Activated CD4-positive, CD25-positive, alpha-beta regulatory T cell (primary cell): ENCODE data around the gene TBC1D5.
"Not testable (repeated sequence)": the region's sequence is repeated elsewhere in the genome, so short reads cannot be mapped to it uniquely, and the experiment has no call there.

Source experiments
- DNase-seq, 4 experiments: peaks; one replicate each; lab custom pipeline; 2025; lab: John Stamatoyannopoulos, UW

The TBC1D5 gene

DNA sequence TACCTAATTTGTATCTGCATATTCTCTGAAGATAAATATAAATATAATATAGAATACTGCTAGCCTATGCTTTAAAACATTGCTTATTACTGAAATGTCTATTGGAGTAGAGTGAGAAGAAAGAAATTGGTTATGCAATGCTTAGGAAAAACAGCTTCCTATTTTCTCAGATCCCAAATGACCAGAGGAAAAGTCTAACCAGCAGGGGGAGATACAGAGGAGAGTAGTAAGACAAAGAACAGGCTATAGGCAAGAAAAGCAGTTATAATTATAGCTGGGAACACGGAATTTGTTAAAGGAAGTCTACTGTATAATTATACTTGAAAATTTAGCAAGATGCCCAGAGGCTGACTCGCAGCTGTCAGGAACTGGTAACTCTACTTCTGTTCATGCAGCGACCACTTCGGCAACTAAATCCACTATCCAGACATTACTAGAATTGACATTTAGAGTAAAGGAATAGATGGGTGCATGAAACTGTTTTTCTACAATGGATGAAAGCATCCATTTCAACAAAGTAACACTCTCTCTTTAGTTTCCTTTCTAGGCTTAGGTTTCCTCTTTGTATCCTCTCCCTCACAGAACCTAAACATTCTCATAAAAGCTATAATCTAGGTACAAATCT, 97.2 kb downstream of the TBC1D5 start:
- no peak for DNase-seq

DNA sequence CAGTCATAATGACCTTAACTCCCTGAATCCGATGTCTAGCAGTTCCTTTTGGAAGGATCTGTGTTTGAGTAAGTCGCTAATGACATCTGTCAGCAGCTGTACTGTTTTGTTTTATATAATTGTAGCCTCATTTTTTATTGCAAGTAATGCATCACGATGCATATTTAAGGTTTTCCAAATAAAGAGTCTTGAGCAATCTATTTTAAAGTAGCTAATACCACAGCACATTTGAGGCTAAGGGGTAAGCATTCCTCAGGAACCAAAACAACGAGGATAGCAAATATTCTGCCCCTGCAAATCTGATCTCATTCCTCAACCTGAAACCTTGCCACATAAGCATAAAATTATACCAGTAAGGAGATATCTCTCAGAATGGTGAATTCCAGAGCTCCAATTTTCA, 98.7 kb downstream of the TBC1D5 start:
- no peak for DNase-seq

DNA sequence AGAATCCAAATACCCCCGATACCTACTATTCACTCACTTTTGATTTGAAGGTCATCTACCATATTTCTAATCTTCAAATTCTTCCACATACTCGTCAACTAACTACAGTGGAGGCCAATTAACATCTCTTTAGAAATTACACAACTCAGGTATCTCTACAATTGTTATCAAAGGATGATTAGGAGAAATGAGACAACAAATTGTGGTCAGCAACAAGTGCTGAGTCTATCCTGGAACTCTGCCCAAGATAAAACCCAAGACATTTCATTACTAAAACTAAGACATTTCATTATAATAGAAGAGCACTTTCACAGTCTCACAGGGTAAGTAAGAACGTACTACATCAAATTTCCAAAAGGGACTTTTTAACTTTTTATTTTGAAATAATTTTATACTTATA, 100.0 kb downstream of the TBC1D5 start:
- no peak for DNase-seq

DNA sequence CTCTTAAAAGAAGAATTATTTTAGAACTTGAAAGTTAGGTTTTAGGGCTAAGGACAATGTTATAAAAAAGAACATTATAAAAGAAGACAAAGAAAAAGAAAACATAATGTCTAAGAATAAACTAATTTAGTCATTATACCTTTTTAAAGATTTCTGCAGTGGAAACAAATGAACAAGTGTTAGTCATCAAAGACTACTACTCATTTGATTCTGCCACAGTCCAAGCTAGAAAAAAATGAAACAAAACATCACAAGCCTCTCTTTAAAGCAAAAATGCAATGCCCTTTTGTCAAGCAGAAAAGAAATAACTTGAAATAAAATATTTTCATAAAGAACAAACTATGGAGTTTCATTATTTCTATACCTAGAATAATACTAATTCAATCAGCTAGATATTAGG, 102.0 kb downstream of the TBC1D5 start:
- no peak for DNase-seq

DNA sequence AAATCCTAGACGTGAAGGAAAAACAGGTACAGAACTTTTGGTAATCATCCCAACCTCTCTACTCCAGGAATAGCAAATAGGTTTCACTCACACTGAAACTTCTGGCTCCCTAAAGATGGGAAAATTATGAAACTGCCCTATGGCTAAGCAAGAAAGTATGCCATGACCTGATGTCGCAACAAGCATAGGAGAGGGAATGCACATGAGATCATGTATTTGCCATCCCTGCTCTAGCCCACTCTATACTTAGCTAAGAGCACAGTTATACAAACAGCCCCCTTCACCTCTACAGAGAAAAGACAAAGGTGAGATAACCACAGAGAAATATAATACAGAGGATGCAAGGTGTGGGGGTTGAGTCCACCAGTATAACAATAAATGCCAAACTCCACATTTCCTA, 102.7 kb downstream of the TBC1D5 start:
- no peak for DNase-seq

DNA sequence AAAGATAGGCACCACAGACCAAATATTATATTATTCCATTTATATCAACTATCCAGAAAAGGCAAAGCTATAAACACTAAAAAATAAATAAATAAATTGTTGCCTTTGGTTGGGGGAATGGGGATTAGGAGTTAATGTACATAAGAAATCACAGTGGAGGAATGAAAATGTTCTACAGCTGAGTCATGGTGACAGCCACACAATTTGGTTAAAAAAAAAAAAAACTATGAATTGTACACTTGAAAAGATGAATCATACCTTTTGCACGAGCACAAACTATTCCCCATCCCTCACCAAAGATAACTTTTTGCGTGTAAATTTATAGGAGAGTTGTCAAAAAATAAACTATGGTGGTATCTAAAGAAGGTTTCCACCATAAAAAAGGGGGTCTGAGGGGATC, 103.2 kb downstream of the TBC1D5 start:
- no peak for DNase-seq

DNA sequence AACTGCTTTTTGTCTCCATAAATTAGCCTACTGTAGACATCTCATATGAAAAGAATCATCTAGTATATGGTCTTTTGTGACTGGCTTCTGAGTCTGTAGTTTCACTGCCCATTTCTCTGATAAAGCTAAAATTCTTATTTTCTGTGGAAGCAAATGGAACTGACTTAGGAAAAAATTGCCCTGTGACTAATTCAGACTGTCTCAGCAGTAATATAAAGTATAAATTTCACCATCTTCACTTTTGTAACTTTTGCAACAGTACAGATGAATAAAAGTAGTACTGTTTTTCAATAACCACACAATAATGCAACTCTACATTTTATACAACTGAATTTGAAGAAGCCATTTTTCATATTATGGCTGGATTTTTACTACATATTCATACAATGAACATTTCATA, 104.1 kb downstream of the TBC1D5 start:
- no peak for DNase-seq

DNA sequence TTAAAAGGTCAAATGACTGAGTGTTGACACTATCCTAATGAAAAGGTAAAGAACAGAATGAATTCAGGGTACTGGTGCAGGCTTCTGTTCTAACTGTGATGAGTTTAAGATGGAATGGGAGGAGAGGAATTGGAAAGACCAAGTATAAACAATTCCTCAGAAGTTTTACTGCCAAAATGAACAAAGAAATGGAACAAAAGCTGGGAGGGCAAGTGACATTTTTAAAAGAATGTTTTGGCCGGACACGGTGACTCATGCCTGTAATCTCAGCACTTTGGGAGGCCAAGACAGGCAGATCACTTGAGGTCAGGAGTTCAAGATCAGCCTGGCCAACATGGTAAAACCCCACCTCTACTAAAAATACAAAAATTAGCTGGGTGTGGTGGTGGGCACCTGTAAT, 106.8 kb downstream of the TBC1D5 start:
- DNase-seq: not testable (repeated sequence)

DNA sequence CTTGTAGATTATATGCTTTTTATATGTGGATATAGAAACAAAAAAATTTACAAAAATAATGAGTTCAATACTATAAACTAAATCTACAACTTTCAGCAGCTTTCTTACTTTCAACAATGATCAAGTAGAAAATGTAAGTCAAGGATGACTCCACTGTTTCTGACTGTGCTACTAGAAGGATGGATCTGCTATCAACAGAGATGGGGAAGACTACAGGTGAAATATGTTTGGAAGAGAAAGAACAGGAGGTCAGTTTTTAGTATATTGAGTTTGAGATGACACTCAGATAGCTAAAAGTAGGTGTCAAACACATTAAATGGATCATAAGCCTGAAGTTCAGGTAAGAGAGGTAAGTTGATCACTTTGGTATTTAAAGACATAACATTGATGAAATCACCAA, 107.5 kb downstream of the TBC1D5 start:
- no peak for DNase-seq

DNA sequence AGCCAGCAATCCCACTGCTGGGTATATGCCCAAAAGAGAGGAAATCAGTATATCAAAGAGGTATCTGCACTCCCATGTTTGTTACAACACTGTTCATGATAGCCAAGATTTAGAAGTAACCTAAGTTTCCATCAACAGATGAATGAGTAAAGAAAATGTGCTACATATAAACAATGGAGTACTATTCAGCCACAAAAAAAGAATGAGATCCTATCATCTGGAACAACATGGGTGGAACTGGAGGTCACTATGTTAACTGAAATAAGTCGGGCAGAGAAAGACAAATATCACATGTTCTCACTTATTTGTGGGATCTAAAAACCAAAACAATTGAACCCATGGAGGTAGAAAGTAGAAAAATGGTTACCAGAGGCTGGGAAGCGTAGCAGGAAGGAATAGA, 108.2 kb downstream of the TBC1D5 start:
- no peak for DNase-seq

DNA sequence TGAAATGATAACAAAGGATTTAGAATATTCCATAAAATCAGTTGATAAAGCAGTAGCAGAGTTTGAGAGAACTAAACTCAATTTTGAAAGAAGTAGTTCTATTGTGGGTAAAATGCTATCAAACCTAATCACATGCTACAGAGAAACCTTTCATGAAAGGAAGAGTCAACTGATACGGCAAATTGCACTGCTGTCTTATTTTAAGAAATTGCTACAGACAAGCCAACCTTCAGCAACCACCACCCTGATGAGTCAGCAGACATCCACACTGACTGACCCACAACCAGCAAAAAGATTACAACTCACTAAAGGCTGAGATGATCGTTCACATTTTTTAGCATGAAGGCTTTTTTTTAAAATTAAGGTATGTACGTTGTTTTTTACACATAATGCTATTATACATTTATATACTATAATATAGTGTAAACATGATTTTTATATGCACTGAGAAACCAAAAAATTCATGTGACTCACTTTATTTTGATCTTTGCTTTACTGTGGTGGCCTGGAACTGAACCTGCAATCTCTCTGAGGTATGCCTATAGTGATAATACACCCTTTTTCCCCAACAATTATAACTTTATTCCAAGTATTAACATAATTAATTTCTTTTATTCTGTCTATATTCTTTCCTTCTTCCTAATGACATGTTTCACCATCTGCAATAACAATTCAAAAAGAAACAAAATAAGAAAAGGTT, 109.9 kb downstream of the TBC1D5 start:
- no peak for DNase-seq

DNA sequence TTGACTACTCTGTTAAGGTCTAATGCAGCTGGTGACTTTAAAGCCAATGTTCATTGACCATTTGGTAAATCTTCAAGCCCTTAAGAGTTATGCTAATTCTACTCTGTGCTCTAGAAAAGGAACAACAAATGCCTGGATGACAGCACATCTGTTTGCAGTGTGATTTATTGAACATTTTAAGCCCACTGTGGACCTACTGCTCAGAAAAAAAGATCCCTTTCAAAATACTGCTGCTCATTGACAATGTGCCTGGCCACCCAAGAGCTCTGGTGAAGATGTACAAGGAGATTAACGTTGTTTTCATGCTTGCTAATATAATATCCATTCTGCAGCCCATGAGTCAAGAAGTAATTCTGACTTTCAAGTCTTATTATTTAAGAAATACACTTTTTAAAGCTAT, 110.8 kb downstream of the TBC1D5 start:
- no peak for DNase-seq

DNA sequence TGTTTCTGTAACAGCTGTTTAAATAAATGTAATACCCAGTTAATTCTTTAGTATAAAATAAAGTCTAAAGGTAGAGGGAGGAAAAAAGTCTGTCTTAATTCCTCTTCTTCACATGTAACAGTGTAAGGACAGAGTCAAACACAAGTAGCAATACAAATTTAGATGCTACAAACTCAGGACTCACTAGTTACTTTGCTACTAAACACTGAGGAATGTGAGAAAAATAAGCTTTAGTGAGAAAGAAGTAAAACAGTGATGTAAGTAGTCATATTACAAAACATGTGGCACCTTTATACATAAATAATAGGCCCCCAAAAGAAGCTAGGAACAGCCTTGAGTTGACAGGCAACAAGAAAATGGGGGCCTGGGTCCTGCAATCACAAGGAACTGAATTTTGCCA, 113.0 kb downstream of the TBC1D5 start:
- DNase-seq: no peak

DNA sequence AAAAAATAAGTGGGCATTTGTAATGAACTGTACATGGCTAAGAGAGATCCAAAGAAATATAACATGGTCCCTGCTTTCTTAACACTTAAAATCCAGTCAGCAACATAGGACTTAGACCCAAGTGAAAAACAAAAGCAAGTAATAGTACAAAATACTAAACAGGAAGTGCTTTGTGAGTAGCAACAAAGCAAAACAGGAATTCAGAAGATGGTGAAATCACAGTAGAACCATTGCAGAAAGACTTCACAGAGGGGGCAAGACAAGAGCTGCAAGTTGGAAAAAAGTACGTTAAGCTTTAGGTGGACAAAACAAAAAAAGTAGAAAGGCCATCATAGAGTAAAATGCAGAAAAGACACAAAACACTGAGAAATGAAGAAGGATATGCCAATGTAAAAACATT, 116.0 kb downstream of the TBC1D5 start:
- no peak for DNase-seq

DNA sequence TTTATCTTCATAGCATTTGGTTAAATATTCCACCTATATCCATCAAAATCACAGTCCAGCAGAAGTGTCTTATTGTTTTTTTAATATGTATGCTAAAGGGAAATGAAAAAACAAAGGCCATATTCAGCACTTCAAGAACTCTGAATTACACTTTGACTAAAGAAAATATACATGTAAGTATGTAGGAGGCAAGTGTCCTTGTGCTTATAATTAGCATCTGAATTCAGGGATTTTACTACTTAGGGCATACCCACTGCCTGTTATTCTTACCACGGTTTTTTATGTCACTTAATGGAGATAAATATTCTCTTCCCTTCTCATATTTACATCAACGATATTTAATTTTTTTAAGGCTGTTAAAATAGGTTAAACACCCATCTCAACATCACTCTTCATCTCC, 117.3 kb downstream of the TBC1D5 start:
- no peak for DNase-seq

DNA sequence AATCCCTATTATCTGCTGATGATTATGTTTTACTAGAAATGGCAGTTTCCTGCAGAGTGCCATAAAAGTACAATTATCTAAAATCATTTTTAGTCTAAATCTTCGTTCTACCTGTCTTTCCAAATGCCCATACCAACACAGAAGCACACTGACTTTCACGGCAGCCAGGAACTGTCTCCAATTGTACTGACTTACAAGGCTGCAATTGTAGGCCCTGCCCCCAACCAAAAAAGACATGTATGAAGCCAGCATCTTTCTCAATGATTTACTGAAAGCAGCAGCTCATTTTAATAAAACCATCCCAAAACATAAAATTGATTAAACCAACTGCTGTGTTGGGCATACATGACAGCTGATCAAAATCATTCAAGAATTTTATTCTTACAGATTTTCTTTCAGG, 119.0 kb downstream of the TBC1D5 start:
- no peak for DNase-seq

DNA sequence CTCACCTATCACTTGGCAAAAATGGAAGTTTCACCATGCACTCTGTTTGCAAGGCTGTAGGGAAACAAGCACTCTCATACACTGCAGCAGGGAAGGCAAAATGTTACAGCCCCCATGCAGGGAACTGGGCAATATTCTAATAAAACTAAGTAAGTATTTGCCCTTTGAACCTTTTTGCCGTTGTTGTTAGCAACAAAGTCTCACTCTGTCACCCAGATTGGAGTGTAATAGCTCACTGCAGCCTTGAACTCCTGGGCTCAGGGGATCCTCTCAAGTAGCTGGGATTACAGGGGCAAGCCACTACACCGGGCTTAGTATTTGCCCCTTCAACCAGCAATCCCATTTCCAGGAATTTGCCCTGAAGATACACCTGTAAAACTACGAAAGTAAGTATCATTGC, 122.5 kb downstream of the TBC1D5 start:
- no peak for DNase-seq

DNA sequence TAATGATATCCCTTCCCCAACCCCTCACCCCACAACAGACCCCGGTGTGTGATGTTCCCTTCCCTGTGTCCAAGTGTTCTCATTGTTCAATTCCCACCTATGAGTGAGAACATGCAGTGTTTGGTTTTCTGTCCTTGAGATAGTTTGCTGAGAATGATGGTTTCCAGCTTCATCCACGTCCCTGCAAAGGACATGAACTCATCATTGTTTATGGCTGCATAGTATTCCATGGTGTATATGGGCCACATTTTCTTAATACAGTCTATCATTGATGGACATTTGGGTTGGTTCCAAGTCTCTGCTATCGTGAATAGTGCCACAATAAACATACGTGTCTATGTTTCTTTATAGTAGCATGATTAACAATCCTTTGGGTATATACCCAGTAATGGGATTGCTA, 129.4 kb downstream of the TBC1D5 start:
- DNase-seq: not testable (repeated sequence)

DNA sequence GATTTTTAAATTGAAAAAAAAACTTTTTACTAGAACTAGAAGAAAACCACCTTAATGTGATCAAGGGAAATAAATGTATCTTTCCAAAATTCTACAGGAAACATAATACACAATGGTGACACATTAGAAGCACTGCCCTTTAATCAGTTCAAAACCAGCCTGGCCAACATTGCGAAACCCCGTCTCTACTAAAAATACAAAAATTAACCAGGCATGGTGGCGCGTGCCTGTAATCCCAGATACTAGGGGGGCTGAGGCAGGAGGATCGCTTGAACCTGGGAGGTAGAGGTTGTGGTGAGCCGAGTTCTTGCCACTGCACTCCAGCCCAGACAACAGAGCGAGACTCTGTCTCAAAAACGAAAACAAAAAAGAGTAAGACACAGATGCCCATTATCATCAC, 134.5 kb downstream of the TBC1D5 start:
- no peak for DNase-seq

DNA sequence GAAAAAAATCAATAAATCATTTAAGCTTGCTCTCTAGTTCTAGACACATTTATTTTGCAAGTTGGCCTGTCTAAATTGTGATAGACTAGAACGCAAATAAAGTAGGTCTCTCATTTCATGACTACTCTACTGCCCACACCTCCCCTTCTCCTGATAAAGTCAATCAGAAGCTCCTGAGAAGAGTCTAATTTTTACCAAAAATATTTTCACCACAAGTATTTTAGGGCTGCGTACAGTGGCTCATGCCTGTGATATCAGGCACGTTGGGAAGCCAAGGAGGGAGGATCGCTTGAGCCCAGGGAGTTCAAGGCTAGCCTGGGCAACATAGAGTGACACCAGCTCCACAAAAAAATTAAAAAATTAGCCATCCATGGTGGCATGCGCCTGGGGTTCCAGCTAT, 136.5 kb downstream of the TBC1D5 start:
- DNase-seq: no peak

DNA sequence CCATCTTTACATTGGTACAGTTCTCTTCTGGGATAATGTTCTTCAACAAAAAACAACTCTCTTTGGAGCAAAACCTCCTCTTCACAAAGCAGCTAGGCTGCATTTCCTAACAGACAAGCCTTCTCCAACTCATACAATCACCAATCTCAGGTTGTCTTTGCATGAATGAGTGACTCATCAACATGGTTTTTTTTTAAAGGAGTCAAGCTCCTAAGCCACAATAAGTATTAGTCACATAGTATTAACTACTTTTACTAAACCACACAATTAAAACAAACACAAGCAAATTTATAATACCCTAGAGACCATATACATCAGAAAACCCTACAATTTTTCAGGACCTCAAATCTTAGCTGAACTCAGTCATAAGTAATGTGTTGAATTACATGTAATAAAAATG, 137.4 kb downstream of the TBC1D5 start:
- no peak for DNase-seq

DNA sequence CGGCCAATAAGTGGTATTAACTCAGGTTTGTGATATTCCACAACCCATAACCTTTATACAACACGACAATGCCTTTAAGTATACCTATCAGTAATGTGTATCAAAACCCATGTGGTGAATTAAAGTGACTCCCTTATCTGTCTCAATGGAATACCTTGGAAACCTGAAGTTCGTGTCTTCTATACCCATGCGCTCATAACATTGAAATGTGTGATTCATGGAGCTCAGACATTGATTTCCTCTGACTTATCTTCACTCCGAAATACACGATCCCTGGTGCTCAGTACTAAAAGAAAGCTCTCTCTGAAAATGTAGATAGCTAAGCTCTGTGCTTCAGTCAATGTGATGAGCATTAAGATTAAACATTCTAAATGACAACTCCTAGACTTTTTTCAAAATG, 140.3 kb downstream of the TBC1D5 start:
- DNase-seq: no peak

DNA sequence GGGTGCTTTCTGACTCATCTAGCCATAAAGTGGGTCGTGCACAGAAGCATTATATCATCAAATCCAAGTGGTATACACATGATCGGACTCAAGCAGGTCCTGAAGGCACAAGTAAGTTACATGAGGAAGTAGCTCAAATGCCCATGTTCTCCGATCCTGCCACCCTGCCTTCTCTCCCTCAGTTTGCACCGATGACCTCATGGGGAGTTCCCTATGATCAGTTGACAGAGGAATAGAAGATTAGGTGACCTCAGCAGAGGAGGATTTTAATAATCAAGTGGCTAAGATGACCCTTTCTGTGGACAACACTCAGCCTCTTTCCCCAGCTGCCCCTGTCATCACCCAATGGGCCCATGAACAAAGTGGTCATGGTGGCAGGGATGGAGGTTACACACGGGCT, 149.5 kb downstream of the TBC1D5 start:
- no peak for DNase-seq

DNA sequence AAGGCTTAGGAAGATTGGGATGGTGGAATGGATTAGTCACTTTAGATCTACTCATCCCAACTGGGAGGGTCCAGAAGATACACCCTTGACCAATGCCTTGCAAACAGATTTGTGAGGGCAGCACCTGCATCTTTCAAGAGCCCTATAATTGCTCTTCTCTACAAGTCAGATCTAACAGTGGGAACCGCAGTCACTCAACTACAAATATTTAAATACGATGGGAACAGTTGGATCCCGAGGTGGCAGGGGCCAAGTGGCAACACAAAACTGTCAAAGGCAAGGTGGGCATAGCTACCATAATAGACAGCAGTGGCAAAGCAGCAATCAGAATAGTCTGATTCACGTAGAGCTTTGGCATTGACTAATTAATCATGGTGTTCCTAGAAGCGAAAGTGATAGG, 152.0 kb downstream of the TBC1D5 start:
- no peak for DNase-seq
